ENCODE data around the gene SIKE1. TPM values are rescaled to one million over a fixed set of nuclear protein-coding genes. Genes with fewer than 3 reads are reported as not detected.
"Not testable (repeated sequence)": the region's sequence is repeated elsewhere in the genome, so short reads cannot be mapped to it uniquely, and the experiment has no call there.

Gene SIKE1
- total RNA-seq, 1 donor from 2014 or later: 65.7 TPM

DNA sequence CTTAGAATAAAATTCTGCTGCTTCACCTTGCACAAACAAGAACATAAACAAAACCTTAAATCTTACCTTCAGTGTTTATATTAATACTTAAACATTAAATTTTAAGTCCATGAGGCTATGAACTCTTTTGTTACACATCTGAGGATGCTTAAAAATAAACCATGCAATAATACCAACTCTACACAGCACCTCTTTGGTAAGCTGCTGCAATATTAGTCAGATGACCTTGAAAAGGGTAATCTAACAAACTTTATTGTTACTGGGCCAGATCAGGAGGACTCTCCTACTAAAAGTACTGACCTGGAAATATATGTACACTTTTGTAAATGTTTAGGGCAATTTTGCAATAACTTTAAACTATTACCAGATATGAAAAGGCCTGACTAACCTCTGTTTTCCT, 763 bp downstream of the SIKE1 start:
- H3K4me1 Mint-ChIP-seq: peaks cover 26% of the 10 kb centered on the region
- TF ChIP-seq, protein P1, sequence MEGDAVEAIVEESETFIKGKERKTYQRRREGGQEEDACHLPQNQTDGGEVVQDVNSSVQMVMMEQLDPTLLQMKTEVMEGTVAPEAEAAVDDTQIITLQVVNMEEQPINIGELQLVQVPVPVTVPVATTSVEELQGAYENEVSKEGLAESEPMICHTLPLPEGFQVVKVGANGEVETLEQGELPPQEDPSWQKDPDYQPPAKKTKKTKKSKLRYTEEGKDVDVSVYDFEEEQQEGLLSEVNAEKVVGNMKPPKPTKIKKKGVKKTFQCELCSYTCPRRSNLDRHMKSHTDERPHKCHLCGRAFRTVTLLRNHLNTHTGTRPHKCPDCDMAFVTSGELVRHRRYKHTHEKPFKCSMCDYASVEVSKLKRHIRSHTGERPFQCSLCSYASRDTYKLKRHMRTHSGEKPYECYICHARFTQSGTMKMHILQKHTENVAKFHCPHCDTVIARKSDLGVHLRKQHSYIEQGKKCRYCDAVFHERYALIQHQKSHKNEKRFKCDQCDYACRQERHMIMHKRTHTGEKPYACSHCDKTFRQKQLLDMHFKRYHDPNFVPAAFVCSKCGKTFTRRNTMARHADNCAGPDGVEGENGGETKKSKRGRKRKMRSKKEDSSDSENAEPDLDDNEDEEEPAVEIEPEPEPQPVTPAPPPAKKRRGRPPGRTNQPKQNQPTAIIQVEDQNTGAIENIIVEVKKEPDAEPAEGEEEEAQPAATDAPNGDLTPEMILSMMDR (conservative IDR thresholded peaks at IDR 0.05): no peak
- peak overlapping the region; percentile 100 for H3K4me3 Mint-ChIP-seq
- no peaks in the 10 kb centered on the region for H3K9me3 Mint-ChIP-seq
- no peaks in the 10 kb centered on the region for H3K36me3 Mint-ChIP-seq (ENCODE audit: low read depth)
- peaks cover 29% of the 10 kb centered on the region for H3K27me3 Mint-ChIP-seq (ENCODE audit: low read depth)
- no peak overlapping the region for H3K27ac Mint-ChIP-seq (ENCODE audit: unreplicated experiment)
- no peak for DNase-seq (ENCODE audit: low read depth, low spot score)

DNA sequence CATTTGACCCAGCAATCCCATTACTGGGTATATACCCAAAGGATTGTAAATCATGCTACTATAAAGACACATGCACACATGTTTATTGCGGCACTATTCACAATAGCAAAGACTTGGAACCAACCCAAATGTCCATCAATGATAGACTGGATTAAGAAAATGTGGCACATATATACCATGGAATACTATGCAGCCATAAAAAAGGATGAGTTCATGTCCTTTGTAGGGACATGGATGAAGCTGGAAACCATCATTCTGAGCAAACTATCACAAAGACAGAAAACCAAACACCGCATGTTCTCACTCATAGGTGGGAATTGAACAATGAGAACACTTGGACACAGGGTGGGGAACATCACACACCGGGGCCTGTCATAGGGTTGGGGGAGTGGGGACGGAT, 3.8 kb downstream of the SIKE1 start:
- not testable (repeated sequence) for H3K27me3 Mint-ChIP-seq (ENCODE audit: low read depth); H3K9me3 Mint-ChIP-seq; H3K27ac Mint-ChIP-seq (ENCODE audit: unreplicated experiment); H3K4me3 Mint-ChIP-seq; H3K36me3 Mint-ChIP-seq (ENCODE audit: low read depth); DNase-seq (ENCODE audit: low read depth, low spot score)
- H3K4me1 Mint-ChIP-seq: peaks cover 26% of the 10 kb centered on the region

DNA sequence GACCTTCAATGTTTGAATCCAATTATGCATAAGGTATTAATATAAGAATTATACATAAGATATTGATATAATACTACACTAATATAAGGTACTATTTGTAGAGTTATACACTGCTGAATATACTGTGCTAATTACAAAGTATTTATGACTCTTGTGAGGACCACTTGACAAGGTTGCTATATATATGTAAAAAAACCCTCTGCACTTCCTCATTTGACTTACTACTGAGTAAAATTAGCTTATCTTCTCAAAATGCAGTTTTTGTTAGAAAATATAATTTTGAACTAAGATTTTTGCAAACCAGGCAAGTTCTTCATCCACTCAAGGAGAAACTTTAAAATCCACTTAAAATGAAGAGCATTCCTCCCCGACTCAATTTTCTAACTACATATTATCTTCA, 8.5 kb downstream of the SIKE1 start:
- TF ChIP-seq, protein P1 (conservative IDR thresholded peaks at IDR 0.05): no peak
- no peak overlapping the region for H3K27ac Mint-ChIP-seq (ENCODE audit: unreplicated experiment)
- H3K27me3 Mint-ChIP-seq (ENCODE audit: low read depth): no peaks in the 10 kb centered on the region
- peaks cover 2% of the 10 kb centered on the region for H3K36me3 Mint-ChIP-seq (ENCODE audit: low read depth)
- no peak overlapping the region for H3K4me3 Mint-ChIP-seq
- DNase-seq (ENCODE audit: low read depth, low spot score): no peak
- H3K4me1 Mint-ChIP-seq: no peaks in the 10 kb centered on the region
- H3K9me3 Mint-ChIP-seq: no peaks in the 10 kb centered on the region

DNA sequence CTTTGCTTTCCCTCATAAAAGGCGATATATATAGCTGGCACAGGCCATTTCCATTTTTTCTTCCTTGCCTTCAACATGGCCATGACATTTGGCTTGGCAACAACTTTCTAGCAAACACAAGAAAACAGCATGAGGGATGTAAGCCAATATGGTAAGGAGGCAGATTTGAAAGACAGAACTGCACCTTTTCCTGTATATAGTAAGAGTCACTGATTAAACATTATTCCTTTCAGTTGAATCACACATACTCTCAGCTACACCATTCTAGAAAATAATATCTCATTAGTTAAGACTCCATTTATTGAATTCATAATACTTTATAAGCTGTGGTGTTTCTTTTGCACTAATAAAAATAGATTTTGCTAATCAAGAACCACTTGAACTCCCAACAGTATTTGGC, 9.5 kb downstream of the SIKE1 start:
- Mint-ChIP-seq H3K4me3 (no peak overlapping the region), H3K27me3 (ENCODE audit: low read depth) (no peaks in the 10 kb centered on the region), H3K9me3 (no peaks in the 10 kb centered on the region), H3K4me1 (no peaks in the 10 kb centered on the region), H3K27ac (ENCODE audit: unreplicated experiment) (no peak overlapping the region), H3K36me3 (ENCODE audit: low read depth) (peaks cover 2% of the 10 kb centered on the region)
- no peak for DNase-seq (ENCODE audit: low read depth, low spot score)
- TF ChIP-seq, protein P1 (conservative IDR thresholded peaks at IDR 0.05): no peak

DNA sequence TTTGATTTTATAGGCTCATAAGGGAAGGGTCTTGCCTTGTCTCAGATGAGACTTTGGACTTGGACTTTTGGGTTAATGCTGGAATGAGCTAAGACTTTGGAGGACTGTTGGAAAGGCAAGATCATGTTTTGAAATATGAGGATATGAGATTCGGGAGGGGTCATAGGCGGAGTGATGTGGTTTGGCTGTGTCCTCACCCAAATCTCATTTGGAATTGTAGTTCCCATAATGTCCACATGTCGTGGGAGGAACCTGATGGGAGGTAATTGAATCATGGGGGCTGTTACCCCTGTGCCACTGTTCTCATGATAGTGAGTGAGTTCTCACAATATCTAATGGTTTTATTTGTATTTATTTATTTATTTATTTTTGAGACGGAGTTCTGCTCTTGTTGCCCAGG, 15.8 kb downstream of the SIKE1 start:
- no peak overlapping the region for H3K4me3 Mint-ChIP-seq
- TF ChIP-seq, protein P1 (conservative IDR thresholded peaks at IDR 0.05): peak; percentile 37
- peaks cover 2% of the 10 kb centered on the region for H3K36me3 Mint-ChIP-seq (ENCODE audit: low read depth)
- peaks cover 2% of the 10 kb centered on the region for H3K9me3 Mint-ChIP-seq
- no peak overlapping the region for H3K27ac Mint-ChIP-seq (ENCODE audit: unreplicated experiment)
- DNase-seq (ENCODE audit: low read depth, low spot score): no peak
- H3K4me1 Mint-ChIP-seq: no peaks in the 10 kb centered on the region
- no peaks in the 10 kb centered on the region for H3K27me3 Mint-ChIP-seq (ENCODE audit: low read depth)

DNA sequence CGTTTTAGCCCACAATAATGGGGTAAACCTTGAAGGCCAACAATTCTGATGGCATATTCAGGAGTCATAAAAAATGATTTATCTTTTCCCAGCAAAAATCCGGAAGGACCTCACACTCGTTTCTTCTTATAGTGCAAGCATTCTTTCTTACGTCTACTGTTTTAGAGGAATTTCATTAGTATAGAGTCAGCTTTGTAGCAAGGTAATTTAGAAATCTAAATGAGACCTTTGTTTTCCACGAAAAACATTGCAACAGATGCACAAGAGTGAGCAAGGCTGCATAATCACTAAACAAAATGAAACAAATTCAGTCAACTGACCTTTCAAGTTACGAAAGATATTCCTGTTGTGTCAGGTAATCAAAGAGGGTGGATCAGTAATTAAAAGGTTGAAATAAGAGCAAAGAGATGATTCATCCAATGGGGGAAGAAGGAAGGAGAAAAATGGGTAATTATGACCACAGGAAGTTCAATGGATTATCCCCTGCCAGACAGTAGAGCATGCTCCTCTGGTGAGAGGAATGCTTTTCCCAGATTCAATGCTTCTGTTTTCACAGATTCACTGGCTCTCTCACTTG, 22.1 kb downstream of the SIKE1 start:
- peak overlapping the region; percentile 100 for H3K27ac Mint-ChIP-seq (ENCODE audit: unreplicated experiment)
- TF ChIP-seq, protein P1 (conservative IDR thresholded peaks at IDR 0.05): peak; percentile 43
- peaks cover 2% of the 10 kb centered on the region for H3K27me3 Mint-ChIP-seq (ENCODE audit: low read depth)

More for the DNA sequence above, 22.1 kb downstream of the SIKE1 start:
- Mint-ChIP-seq H3K4me3 (peak overlapping the region; percentile 100), H3K4me1 (peaks cover 40% of the 10 kb centered on the region), H3K36me3 (ENCODE audit: low read depth) (peaks cover 7% of the 10 kb centered on the region), H3K9me3 (no peaks in the 10 kb centered on the region)
- DNase-seq (ENCODE audit: low read depth, low spot score): no peak
